RWPE1 (cell line): Measurements from ENCODE around the gene TPSAB1.

ENCODE experiments used
- CTCF ChIA-PET: fragments of 350-600 bp; sonication (Branson Sonifier 250); formaldehyde crosslinking; extraction: SDS; loops from one replicate; lab custom pipeline; 2021; lab: Yijun Ruan, JAX
- POLR2A ChIA-PET: fragments of 400-600 bp; formaldehyde crosslinking; extraction: SDS; loops from one replicate; lab custom pipeline; 2020; ENCODE audit warnings: antibody characterized with exemption; ENCODE audit not compliant: low non-redundant PET; lab: Yijun Ruan, JAX
- DNase-seq: peaks from one replicate; pipeline ENCODE4 v3.0.0; 2012; ENCODE audit warnings: low spot score
- H3K27ac ChIP-seq: fragments of 450-650 bp; 2 replicates; pipeline ENCODE4 v1.5.1; 2017
- CTCF ChIP-seq: fragments of 450-650 bp; conservative IDR thresholded peaks from 2 replicates; pipeline ENCODE4 v1.5.1; 2017; ENCODE audit warnings: low read depth, mild to moderate bottlenecking

Gene TPSAB1

GRCh38 chr16:1273816-1274215, 33.3 kb downstream of the TPSAB1 start:
- ChIA-PET CTCF (no interaction called here), POLR2A (no interaction called here)
- TF ChIP-seq CTCF = no peak
- no peak overlapping the region for H3K27ac ChIP-seq
- no peak for DNase-seq

- ChIA-PET POLR2A (no interaction called here), CTCF (no interaction called here)
- no peak for TF ChIP-seq CTCF
- DNase-seq = no peak
- H3K27ac ChIP-seq = no peak overlapping the region
Measured at GRCh38 chr16:1274767-1275166, 34.3 kb downstream of the TPSAB1 start.

GRCh38 chr16:1275791-1276579, 35.5 kb downstream of the TPSAB1 start:
- no peak for TF ChIP-seq CTCF
- H3K27ac ChIP-seq = no peak overlapping the region
- no peak for DNase-seq
- ChIA-PET POLR2A (no interaction called here), CTCF (interaction anchor here (0.6 kb wide), 1 partner anchor 20 kb away, joined by 6 read pairs; no protein-coding TSS in a partner anchor)

- H3K27ac ChIP-seq = no peak overlapping the region
- CTCF ChIA-PET = interaction anchor here (0.6 kb wide), 1 partner anchor 20 kb away, joined by 6 read pairs; no protein-coding TSS in a partner anchor
- no peak for TF ChIP-seq CTCF
- POLR2A ChIA-PET = no interaction called here
- DNase-seq = no peak
Measured at GRCh38 chr16:1276580-1276878, 36.0 kb downstream of the TPSAB1 start.

GRCh38 chr16:1277151-1277598, 36.7 kb downstream of the TPSAB1 start:
- H3K27ac ChIP-seq = no peak overlapping the region
- CTCF ChIA-PET = no interaction called here
- POLR2A ChIA-PET = no interaction called here
- DNase-seq = no peak
- TF ChIP-seq CTCF = no peak

GRCh38 chr16:1277617-1278282, 37.2 kb downstream of the TPSAB1 start:
- no peak for TF ChIP-seq CTCF
- ChIA-PET POLR2A (no interaction called here), CTCF (interaction anchor here (0.7 kb wide), 1 partner anchor 84 kb away, joined by 4 read pairs; no protein-coding TSS in a partner anchor)
- DNase-seq = no peak
- H3K27ac ChIP-seq = no peak overlapping the region
